ENCODE data around the gene HS6ST3. TPM values are rescaled to one million over a fixed set of nuclear protein-coding genes. Genes with fewer than 3 reads are reported as not detected.
"Not testable (repeated sequence)": the region's sequence is repeated elsewhere in the genome, so short reads cannot be mapped to it uniquely, and the experiment has no call there.

The HS6ST3 gene
- polyA plus RNA-seq, 1 donor: 0.23 TPM

GRCh38 chr13:96744367-96745331, 654.7 kb downstream of the HS6ST3 start:
- DNase-seq: no peak

GRCh38 chr13:96746886-96747285, 657.0 kb downstream of the HS6ST3 start:
- no peak for DNase-seq

- no peak for DNase-seq
These were observed 659.9 kb downstream of the HS6ST3 start for GRCh38 chr13:96749825-96750224.

- DNase-seq: no peak
These were observed 661.2 kb downstream of the HS6ST3 start for GRCh38 chr13:96751089-96751488.

GRCh38 chr13:96762876-96763275, 673.0 kb downstream of the HS6ST3 start:
- no peak for DNase-seq

GRCh38 chr13:96766306-96766705, 676.4 kb downstream of the HS6ST3 start:
- no peak for DNase-seq

- DNase-seq: no peak
These were observed 678.6 kb downstream of the HS6ST3 start for GRCh38 chr13:96768524-96768923.

GRCh38 chr13:96769874-96770273, 680.0 kb downstream of the HS6ST3 start:
- no peak for DNase-seq

- peak; percentile 52 for DNase-seq
These were observed 681.8 kb downstream of the HS6ST3 start for GRCh38 chr13:96771486-96772367.

GRCh38 chr13:96772426-96772825, 682.5 kb downstream of the HS6ST3 start:
- no peak for DNase-seq

- DNase-seq: not testable (repeated sequence)
These were observed 688.4 kb downstream of the HS6ST3 start for GRCh38 chr13:96778302-96778701.

GRCh38 chr13:96779691-96780090, 689.8 kb downstream of the HS6ST3 start:
- no peak for DNase-seq

GRCh38 chr13:96780105-96780504, 690.2 kb downstream of the HS6ST3 start:
- no peak for DNase-seq

GRCh38 chr13:96781141-96781540, 691.2 kb downstream of the HS6ST3 start:
- no peak for DNase-seq

- DNase-seq: no peak
These were observed 692.3 kb downstream of the HS6ST3 start for GRCh38 chr13:96782186-96782585.

GRCh38 chr13:96783057-96783456, 693.1 kb downstream of the HS6ST3 start:
- DNase-seq: no peak

GRCh38 chr13:96783511-96783910, 693.6 kb downstream of the HS6ST3 start:
- no peak for DNase-seq

GRCh38 chr13:96785986-96786385, 696.1 kb downstream of the HS6ST3 start:
- no peak for DNase-seq

- DNase-seq: no peak
These were observed 702.3 kb downstream of the HS6ST3 start for GRCh38 chr13:96792188-96792587.

GRCh38 chr13:96792736-96793403, 703.0 kb downstream of the HS6ST3 start:
- DNase-seq: no peak

GRCh38 chr13:96793404-96793755, 703.5 kb downstream of the HS6ST3 start:
- DNase-seq: no peak

GRCh38 chr13:96794669-96795068, 704.8 kb downstream of the HS6ST3 start:
- DNase-seq: no peak

- no peak for DNase-seq
These were observed 705.8 kb downstream of the HS6ST3 start for GRCh38 chr13:96795670-96796069.

Data from hindlimb muscle (tissue), 1 donor.